Neural progenitor cell (in vitro differentiated cells): ENCODE measurements around the gene PRRT1B.

Experiments
- EZH2phosphoT487 ChIP-seq: fragments of 200-600 bp; sonication (generic); IDR thresholded peaks from 2 replicates; pipeline ENCODE4 v1.6.1; 2017; ENCODE audit warnings: antibody characterized with exemption
- TF ChIP-seq, protein P1 (sequence below): fragments of 200-600 bp; sonication (generic); IDR thresholded peaks from 2 replicates; pipeline ENCODE4 v1.5.1; 2017; ENCODE audit warnings: antibody characterized with exemption, mild to moderate bottlenecking

- TF ChIP-seq, protein P1, sequence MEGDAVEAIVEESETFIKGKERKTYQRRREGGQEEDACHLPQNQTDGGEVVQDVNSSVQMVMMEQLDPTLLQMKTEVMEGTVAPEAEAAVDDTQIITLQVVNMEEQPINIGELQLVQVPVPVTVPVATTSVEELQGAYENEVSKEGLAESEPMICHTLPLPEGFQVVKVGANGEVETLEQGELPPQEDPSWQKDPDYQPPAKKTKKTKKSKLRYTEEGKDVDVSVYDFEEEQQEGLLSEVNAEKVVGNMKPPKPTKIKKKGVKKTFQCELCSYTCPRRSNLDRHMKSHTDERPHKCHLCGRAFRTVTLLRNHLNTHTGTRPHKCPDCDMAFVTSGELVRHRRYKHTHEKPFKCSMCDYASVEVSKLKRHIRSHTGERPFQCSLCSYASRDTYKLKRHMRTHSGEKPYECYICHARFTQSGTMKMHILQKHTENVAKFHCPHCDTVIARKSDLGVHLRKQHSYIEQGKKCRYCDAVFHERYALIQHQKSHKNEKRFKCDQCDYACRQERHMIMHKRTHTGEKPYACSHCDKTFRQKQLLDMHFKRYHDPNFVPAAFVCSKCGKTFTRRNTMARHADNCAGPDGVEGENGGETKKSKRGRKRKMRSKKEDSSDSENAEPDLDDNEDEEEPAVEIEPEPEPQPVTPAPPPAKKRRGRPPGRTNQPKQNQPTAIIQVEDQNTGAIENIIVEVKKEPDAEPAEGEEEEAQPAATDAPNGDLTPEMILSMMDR = no peak
- no peak for TF ChIP-seq EZH2phosphoT487
These were observed 7.4 kb upstream of the PRRT1B start for GRCh38 chr9:131537946-131538345.
